NCI-H446 treated with DMSO at 0.1 percent for 48 hours (cell line): ENCODE results near the gene ATAD3B.
"Not testable (repeated sequence)": the region's sequence is repeated elsewhere in the genome, so short reads cannot be mapped to it uniquely, and the experiment has no call there.

Source experiments
- DNase-seq: peaks from one replicate; lab custom pipeline; 2025; lab: John Stamatoyannopoulos, UW

ATAD3B gene

DNA sequence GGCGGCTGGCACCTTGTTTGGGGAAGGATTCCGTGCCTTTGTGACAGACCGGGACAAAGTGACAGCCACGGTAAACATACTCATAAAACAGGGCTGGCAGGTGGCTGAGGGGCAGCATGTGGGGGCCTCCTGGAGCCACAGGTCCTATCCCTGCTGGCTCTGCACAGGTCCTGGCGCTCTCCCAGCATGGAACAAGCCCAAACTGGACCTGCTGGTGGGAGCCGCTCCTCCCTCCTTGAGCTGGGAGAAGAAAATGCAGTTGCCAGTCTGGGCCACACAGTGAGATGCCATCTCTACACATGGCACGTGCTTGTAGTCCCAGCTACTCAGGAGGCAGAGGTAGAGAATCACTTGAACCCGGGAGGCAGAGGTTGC is 19.2 kb upstream of the ATAD3B start:
- not testable (repeated sequence) for DNase-seq

DNA sequence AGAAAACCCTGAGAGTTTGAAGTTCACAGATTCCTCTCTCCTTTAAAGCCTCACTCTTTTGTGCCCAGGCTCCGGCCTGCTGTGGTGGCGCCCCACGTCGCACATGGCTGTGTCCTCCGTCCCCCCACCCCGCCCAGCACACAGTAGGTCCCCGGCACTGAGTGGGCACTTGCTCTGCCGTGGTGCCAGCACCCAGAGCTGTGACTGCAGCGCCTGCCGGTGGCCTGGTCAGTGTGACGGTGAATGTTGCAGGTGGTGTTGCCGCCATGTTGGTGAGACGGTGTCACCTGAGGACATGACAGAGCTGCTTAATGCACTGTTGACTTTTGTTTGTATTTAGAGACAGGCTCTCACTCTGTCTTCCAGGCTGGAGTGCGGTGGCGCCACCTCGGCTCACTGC is 18.7 kb upstream of the ATAD3B start:
- no peak for DNase-seq

DNA sequence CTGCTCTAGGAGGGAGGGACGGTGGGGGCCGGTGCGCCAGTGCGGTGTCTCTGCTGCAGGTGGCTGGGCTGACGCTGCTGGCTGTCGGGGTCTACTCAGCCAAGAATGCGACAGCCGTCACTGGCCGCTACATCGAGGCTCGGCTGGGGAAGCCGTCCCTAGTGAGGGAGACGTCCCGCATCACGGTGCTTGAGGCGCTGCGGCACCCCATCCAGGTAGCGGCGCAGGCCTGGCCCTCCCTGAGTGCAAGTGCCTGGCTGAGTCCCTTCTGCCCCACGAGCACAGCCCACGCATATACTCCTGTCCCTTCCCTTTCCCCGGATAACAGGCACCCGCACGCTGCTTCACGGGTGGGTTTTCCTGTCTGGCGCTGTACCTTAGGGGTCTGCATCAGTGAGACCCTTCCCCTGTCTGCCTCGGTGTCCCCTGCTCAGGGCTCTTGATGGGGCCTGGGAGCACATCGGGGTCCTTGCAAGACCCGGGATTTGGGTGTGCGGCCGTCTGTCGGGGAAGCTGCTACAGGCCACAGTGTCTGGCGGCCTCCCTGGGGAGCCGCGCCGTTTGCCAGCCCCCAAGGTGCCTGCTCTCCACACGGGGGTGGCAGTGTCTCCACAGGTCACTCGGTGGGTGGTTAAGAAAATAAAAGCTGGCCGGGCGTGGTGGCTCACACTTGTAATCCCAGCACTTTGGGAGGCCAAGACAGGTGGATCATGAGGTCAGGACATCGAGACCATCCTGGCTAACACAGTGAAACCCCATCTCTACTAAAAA is 17.1 kb upstream of the ATAD3B start:
- not testable (repeated sequence) for DNase-seq

DNA sequence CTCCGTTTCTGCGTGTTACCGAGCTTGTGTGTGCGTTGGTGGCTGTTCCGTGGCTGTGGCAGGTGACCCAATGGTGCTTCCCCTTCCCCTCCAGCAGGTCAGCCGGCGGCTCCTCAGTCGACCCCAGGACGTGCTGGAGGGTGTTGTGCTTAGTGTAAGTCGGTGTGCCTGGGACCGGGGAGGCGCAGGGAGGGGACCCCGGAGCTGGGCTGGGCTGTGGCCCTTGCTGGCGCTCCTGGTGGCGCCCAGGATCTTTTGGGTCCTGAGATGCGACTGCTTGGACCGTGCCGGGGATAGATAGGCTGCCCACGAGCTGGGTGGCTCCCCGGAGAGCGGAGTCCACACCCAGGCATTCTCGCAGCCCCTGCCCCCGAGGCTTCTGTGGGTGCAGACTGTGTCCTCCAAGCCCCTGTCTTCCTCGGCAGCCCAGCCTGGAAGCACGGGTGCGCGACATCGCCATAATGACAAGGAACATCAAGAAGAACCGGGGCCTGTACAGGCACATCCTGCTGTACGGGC is 16.1 kb upstream of the ATAD3B start:
- no peak for DNase-seq

DNA sequence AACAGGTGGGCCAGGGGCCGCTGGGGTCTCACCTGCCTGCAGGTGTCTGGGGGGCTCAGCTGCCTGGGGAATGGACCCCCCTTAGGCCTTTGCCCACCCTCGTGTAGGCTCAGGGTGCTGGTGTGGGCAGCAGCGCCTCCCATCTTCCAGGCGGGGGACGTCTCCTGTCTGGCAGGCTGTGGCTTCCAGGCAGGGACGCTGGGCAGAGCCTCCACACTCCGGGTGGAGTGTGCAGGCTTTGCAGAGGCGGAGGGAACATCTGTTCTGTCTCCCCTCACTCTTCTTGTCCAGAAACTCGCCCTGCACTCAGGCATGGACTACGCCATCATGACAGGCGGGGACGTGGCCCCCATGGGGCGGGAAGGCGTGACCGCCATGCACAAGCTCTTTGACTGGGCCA is 15.6 kb upstream of the ATAD3B start:
- DNase-seq, result not testable (repeated sequence)

DNA sequence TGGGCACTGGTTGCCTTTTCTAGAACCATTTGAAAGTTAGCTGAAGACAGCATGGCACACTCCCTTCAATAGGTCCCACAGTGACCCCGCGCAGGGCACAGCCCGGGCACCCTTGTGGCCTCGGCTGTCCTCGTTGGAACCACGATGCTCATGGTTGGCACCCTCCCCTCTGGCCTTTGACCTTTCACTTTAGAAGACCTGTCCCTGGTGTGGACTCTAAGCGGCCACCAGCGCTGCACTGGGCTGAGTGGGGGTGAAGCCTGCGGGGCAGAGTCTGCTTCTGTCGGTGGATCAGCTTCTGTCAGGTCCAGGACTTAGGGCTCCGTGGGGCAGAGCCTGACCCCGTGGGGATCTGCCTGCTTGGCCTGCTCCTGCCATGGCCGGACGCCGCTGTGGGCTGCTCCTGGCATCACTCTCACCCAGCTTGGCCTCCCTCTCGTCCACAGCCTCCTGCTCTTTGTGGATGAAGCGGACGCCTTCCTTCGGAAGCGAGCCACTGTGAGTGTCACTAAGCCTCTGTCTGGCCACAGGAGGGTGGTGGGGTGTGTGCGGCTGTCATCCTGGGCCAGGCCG is 14.8 kb upstream of the ATAD3B start:
- not testable (repeated sequence) for DNase-seq

DNA sequence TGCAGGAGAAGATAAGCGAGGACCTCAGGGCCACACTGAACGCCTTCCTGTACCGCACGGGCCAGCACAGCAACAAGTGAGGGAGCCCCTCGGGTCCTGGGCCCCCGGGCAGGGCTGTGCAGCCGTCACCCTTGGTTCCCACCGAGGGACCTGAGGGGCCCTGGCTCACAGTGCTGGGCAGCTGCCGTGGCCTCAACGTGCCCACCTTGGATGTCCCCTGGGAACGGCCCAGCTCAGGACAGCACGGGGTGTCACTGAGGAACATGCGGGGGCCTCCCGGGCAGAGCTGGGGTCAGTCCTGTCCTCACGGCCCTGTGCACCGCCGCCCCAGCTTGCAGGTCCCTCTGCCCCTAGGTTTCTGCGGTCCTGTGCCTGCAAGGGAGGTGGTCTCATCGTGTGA is 12.4 kb upstream of the ATAD3B start:
- DNase-seq, result not testable (repeated sequence)

DNA sequence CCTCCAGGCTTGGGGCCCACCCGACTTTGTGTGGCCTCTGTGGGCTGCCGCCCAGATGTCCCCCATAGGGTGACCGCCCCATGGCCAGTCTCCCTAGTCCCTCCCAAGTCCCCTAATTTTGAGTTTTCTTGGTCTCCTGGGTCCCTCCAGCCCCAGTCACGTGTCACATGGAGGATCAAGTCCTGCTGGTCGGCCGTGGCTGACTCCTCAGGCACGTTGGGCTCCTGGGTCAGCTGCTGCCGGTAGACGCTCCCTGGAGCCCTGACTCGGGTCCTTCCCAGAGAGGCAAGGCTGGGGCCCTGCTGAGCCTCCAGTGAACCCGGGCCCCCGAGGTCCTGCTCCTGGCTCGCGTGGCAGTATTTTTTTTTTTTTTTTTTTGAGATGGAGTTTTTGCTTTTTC is 11.9 kb upstream of the ATAD3B start:
- not testable (repeated sequence) for DNase-seq

DNA sequence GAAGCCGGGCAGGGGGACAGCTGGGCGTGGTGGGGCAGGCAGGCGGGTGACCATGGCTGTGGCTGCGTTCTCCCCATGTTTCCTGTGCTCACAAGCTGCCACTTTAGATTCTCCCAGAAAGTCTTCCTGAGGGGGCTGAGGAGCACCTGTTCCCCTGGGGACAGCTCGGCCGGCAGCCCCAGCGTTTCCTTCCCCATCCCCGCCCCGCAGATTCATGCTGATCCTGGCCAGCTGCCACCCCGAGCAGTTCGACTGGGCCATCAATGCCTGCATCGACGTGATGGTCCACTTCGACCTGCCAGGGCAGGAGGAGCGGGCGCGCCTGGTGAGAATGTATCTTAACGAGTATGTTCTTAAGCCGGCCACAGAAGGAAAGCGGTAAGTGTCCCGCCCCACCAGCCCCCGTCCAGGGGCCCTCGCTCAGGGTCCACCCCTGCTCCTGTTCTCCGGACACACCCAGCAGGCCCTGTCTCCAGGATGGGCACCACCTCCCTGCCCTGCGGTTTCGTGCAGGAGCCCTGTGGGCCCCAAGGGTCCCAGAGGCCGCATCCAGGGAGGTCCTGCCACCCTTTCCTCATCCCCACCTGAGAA is 10.9 kb upstream of the ATAD3B start:
- no peak for DNase-seq

DNA sequence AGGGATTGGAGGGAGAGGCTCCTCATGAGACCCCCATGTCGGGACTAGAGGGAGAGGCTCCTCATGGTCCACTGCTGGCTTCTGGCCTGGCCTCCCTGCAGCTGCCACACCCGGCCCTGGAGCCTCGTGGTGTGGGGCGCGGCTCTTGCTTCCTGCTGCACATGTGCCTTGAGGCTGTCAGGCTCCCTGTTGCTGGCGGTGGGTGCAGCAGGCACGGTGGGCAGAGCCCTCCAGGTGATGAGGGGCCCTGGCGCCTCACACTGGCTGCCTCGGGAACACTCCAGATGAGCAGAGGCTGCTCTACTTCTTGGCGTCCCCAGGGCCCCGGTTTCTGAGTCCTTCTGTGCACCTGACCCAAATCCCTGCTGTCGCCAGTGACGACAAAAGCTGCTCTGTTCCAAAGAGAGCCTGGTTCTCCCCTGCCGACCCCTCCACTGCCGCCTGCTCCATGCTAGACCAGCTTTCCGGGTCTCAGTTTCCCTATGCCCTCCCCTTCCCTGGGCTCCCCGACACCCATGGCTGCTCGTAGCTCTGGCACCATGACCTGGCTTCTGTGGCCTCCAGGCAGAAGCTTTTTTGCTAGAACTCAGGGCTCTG is 9.7 kb upstream of the ATAD3B start:
- no peak for DNase-seq

DNA sequence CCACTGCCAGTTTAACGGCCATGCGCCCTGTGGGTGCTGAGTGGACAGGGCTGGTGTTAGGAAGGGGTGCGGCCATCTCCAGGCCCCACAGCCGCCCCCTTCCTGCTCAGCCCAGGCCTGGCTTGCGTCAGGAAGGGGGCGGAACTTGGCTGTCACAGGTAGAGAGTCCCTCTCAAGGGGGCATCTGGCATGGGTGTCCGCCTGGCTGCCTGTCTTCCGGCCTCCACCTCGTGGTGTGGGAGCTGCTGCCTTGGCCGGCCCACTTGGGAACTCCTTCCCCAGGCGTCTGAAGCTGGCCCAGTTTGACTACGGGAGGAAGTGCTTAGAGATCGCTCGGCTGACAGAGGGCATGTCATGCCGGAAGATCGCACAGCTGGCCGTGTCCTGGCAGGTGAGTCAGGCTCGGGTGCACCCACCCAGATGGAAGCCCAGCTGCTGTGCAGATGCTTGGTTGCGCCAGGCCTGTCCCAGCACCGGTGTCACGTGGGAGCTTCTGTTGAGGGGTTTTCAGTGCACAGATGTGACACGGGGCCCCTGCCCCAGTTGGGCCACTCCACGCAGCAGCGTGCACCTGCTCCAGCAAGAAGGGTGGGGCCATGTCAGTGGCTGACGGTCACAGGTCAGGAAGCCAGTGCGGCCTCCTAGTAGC is 9.1 kb upstream of the ATAD3B start:
- DNase-seq, result no peak

DNA sequence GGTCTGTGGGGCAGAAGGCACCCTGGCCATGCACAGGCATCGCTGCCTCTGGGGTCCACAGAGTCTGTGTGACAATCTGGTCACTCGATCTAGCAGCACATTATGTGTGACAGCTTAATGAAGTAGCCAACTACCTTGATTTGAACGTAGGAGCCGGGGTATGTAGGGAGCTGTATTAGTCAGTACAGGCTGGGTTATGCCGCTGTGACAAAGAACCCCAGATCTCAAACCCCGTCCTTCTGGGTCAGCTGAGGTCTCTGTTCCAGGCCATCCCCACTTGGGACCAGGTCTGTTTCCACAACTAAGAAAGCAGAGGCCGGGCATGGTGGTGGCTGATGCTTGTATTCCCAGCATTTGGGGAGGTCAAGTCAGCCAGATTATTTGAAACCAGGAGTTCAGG is 8.3 kb upstream of the ATAD3B start:
- no peak for DNase-seq

DNA sequence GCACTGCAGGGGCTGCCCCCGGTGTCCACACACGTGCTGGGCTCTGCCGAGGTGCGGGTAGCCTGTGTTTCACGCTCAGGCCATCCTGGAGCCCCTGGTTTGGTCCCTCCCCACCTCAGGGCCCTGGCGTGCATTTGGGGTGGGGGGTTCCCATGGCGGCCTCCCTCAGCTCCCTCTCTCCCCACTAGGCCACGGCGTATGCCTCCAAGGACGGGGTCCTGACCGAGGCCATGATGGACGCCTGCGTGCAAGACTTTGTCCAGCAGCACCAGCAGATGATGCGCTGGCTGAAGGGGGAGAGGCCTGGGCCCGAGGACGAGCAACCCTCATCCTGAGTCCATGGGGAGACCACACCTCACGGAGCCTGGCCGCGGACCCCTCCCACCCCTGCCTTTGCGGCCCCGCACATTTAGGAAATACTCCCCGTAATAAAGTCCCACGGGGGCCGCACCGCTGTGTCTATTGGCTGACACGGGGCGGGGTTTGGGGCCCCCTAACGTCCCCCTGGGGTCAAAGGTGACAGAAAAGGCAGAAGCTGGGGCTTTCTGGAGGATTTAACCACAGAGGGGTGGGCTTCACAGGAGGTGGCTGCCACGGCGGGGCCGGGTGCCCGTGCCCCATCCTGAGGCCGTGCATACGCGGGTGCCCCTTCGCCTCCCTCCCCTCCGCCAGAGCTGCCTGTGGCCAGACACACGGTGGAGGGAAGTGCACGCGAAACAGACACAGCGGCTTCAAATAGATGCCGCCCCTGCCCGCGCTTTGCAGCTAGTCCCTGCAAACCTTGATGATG is 3.2 kb upstream of the ATAD3B start:
- DNase-seq, result not testable (repeated sequence)

DNA sequence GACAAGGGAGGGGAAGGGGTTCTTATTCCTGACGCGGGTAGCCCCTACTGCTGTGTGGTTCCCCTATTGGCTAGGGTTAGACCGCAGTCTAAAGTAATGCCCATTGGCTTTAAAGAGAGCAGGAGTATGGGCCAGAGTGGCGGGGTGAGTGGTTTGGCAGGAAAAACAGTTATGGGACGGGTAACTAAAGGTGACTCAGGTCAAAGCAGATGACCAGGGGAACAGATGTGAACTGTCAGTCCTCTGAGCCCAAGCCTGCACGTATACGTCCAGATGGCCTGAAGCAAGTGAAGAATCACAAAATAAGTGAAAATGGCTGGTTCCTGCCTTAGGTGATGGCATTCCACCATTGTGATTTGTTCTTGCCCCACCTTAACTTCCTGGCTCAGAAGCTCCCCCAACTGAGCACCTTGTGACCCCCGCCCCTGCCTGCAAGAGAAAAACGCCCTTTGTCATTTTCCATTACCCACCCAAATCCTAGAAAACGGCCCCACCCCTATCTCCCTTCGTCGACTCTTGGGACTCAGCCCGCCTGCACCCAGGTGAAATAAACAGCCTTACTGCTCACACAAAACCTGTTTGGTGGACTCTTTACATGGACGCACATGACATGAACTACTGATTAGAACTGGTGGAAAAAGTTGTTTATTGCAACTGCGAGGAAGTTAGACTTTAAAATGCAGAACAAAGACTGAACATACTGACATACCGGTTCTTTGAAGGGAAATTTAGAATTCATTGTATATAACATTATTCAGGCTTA is 758 bp upstream of the ATAD3B start:
- no peak for DNase-seq

DNA sequence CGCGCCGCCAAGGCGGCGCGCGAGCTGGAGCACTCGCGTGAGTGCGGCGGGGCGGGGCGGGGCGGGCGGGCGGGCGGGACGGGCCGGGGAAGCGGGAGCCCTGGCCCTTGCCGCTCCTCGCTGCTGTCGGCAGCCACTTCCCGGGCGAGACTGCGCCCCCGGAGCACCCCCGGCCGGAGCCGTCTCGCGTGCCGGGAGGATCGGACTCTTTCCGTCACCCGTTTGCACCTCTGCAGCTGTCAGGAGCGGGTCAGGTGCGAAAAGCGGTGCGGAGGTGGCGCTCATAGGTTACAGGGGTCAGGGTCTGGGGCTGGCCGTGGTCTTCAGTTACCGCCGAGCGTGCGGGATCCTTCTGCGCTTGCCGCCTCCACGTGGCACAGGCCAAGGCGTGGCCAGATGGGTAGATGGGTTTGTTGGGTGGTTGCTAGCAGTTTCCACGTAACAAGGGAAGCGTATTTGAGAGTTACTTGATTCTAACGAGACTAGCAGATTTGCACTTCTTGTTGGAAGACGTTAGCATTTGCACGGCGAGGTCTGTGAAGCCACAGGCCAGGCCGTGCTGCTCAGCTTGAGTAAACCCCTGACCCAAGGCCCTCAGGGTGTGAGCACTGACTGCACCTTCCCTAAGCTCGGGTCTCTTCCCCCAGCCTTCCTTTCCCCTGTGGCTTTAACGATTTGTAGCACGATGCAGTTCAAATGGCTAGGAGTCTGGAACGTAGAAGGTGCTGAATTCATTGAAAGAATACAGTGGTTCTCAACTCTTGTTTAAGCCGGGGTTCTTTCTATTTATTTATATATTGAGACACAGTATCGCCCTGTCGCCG is 700 bp downstream of the ATAD3B start:
- not testable (repeated sequence) for DNase-seq

DNA sequence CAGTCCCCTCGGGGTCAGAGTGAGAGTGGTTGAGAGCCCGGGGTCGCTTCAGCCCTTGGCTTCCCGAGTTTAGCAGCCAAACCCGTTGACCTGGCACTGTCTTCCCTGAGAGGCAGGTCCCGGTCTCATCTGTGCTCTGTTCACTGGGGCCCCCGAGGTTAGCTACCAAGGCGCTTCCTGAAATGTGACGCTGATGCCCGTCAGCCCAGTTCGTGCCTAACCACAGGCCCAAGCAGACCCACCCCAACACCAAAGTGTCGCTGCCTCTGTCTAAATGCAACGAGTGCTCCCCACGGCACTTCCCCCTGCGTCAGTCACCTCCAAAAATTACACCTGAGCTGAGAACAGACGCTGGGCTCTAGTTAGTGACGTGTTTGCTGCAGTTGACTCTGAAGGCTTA is 4.4 kb downstream of the ATAD3B start:
- not testable (repeated sequence) for DNase-seq

DNA sequence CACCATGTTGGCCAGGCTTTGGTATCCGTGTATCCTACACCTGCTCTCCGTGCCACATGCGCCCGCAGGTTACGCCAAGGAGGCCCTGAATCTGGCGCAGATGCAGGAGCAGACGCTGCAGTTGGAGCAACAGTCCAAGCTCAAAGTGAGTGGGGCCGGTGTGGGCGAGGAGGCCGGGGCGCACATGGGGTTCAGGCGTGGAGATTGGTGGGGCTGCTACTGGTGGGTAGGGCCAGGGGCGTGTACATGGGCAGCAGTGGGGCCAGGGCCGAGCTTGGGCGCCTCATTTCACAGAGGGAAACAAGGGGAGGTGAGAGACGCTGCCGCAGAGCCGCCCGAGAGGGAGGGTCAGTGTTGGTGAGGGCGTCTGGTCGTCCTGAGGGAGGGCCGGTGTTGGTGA is 5.6 kb downstream of the ATAD3B start:
- DNase-seq, result no peak

DNA sequence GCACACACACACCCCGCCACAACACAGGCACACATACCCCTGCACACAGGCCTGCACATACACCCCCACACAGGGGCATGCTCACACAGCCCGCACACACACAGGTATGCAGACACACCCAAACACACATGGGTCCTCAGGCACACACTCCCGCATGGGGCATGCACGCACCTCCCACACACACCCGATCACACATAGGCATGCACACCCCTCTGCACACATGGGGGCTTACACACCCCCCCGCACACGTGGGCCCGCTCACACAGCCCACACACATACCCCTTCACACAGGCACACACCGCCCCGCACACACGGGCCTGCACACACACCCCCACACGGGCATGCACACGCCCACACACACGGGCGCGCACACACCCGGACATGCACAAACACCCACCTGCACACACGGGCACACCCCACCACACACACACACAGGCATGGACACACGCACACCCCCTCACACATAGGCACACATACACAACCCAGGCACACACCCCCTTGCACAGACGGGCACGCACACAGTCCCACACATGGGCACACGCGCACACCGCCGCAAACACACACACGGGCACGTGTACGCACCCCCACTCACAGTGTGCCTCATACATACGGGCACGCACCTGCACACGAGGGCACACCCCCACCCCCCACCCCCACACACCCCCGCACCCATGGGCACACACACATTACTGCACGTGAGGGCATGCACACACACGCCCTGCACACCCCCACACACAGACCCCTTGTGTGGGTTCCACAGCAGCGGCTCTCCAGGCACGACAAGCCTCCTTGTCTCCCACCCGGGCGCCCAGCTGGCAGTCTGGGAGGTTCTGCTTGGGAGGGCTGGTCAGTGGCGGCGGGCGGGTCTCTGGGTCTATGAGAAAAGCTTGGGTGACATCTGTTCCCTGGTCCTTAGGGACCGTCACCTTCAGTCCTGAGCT is 8.3 kb downstream of the ATAD3B start:
- DNase-seq, result no peak

DNA sequence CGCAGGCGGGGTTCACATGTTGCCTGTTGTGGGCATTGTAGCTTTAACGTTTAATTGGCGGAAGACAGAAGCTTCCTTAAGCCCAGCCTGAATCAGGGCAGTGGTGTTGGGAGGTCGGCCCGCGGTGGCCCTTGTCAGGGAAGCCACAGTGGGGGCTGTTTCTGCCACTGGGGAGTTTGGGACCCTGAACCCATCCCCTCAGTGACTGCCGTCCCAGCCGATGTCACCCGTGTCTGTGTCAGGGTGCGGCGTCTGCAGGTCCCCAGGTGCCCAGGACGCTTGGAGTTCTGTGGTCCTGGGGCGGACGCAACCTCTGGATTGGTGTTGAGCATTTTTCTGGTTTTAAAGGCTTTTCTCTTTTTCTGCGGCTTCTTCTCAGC is 8.9 kb downstream of the ATAD3B start:
- DNase-seq, result not testable (repeated sequence)
